GM21360 (cell line): ENCODE measurements around the gene FSD1L.
A peak's percentile ranks its signal among the peaks of the same experiment; 100 is the strongest.
"Not testable (repeated sequence)": the region's sequence is repeated elsewhere in the genome, so short reads cannot be mapped to it uniquely, and the experiment has no call there.

Experiments
- ATAC-seq: cut with Tn5 transposase; IDR thresholded peaks from one replicate; pipeline ENCODE4 v1.9.1; 2021; ENCODE audit warnings: mild to moderate bottlenecking, moderate library complexity; ENCODE audit not compliant: unreplicated experiment

FSD1L gene

GRCh38 chr9:105541838-105542237 lies 94.0 kb downstream of the FSD1L start:
- peak; percentile 97 for ATAC-seq

- no peak for ATAC-seq
These were observed 106.2 kb downstream of the FSD1L start for GRCh38 chr9:105554042-105554441.

- ATAC-seq: peak; percentile 96
These were observed 110.2 kb downstream of the FSD1L start, which contains the start of gene FKTN for GRCh38 chr9:105557804-105558610. TSS of gene FKTN (plus strand) at chr9:105558131. CDS start at chr9:105575033, 16,902 bp downstream.

- no peak for ATAC-seq
These were observed 124.6 kb downstream of the FSD1L start for GRCh38 chr9:105572455-105572854.

GRCh38 chr9:105579952-105580351 lies 132.1 kb downstream of the FSD1L start:
- ATAC-seq: not testable (repeated sequence)

GRCh38 chr9:105581550-105581949 lies 133.7 kb downstream of the FSD1L start:
- not testable (repeated sequence) for ATAC-seq

GRCh38 chr9:105593145-105593544 lies 145.3 kb downstream of the FSD1L start:
- ATAC-seq: no peak
